Naive B cell (primary cell): Measurements from ENCODE around the gene CDC20. TPM values are rescaled to one million over a fixed set of nuclear protein-coding genes. Genes with fewer than 3 reads are reported as not detected.

ENCODE experiments used
- ATAC-seq, 2 donors: fragments of 150-1000 bp; cut with Tn5 transposase; 2 replicates each; pipeline ENCODE4 v1.10.0; 2021; ENCODE audit warnings: low read depth in 2 of 2, mild to moderate bottlenecking in 2 of 2, moderate library complexity in 2 of 2
- DNase-seq: peaks from one replicate; pipeline ENCODE4 v3.0.0; 2022
- H3K27ac Mint-ChIP-seq, 6 donors: one replicate each; pipeline ENCODE4 v1.8.0; 2020 to 2022; ENCODE audit warnings: mild to moderate bottlenecking in 6 of 6, mixed read lengths in 6 of 6, moderate library complexity in 5 of 6, inconsistent platforms in 2 of 6
- H3K27me3 Mint-ChIP-seq, 3 donors: one replicate each; pipeline ENCODE4 v1.8.0; 2021 to 2022; ENCODE audit warnings: mixed read lengths in 3 of 3, mild to moderate bottlenecking in 1 of 3
- H3K36me3 Mint-ChIP-seq, 2 donors: one replicate each; pipeline ENCODE4 v1.8.0; 2020 to 2022; ENCODE audit warnings: mixed read lengths in 2 of 2, inconsistent platforms in 1 of 2, mild to moderate bottlenecking in 1 of 2
- H3K4me1 Mint-ChIP-seq, 3 donors: one replicate each; pipeline ENCODE4 v1.8.0; 2020 to 2022; ENCODE audit warnings: mixed read lengths in 3 of 3, inconsistent platforms in 1 of 3, mild to moderate bottlenecking in 1 of 3, moderate library complexity in 1 of 3
- H3K4me3 Mint-ChIP-seq, 8 donors: one replicate each; pipeline ENCODE4 v1.8.0; 2020 to 2022; ENCODE audit warnings: mild to moderate bottlenecking in 8 of 8, mixed read lengths in 8 of 8, moderate library complexity in 8 of 8, inconsistent platforms in 2 of 8
- H3K9me3 Mint-ChIP-seq, 7 donors: one replicate each; pipeline ENCODE4 v1.8.0; 2020 to 2022; ENCODE audit warnings: mixed read lengths in 7 of 7, mild to moderate bottlenecking in 5 of 7, inconsistent platforms in 2 of 7, moderate library complexity in 1 of 7
- polyA plus RNA-seq, 6 donors: library from polyadenylated mRNA; unstranded; fragments of 300-500 nt; fragmentation: Illumina TruSeq; gene quantifications; one replicate each; pipeline ENCODE4 v1.2.3, GENCODE V29; 2021; ENCODE audit warnings: low read depth in 6 of 6

The CDC20 gene
- polyA plus RNA-seq, 6 donors from 2014 or later: 0.16 to 0.28 TPM; not detected in 4

DNA sequence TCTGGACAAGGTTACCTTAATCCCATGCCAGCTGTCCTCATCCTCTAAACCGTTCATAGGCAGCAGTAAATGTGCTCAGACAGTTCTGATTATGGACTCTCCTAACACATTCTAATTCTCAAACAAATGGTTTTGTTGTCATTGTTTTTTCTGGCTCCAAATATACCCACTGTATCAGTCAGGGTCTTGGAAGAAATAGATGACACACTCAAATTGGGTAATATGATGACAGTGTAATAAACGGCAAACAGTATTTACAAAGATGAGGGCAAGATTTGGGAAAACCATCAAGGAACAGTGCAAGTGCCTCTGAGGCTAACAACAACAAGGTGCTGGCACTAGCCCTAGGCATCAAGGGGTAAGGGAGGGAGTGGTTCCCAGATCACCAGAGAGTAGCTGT is 4.3 kb upstream of the CDC20 start:
- Mint-ChIP-seq H3K4me1 (peaks cover 18 to 20% (median 19%) of the 10 kb centered on the region in 3 donors), H3K36me3 (no peaks in the 10 kb centered on the region), H3K27me3 (no peaks in the 10 kb centered on the region), H3K4me3 (no peak overlapping the region), H3K9me3 (no peaks in the 10 kb centered on the region), H3K27ac (peak overlapping the region in 1 of 6 donors; percentile 31)
- no peak for ATAC-seq
- no peak for DNase-seq

DNA sequence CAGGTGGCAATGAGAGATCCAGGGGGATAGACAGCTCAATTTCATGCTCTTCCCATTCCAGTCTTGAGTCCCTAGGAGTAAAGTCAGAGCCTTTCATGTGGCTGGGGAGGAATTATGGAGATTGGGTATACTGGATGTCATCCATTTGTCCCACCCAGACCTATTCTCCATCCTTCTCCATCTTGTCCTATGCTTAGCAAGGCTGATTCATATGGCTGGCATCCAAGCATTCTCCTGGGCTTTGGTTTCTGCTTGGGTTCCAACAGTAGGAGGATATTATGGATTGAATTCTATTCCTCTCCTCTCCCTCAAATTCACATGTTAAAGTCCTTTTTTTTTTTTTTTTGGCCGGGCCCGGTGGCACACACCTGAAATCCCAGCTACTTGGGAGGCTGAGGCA is 3.8 kb upstream of the CDC20 start:
- Mint-ChIP-seq H3K4me1 (peaks cover 17 to 21% (median 18%) of the 10 kb centered on the region in 3 donors), H3K27ac (peak overlapping the region in 1 of 6 donors; percentile 31), H3K27me3 (no peaks in the 10 kb centered on the region), H3K4me3 (no peak overlapping the region), H3K9me3 (no peaks in the 10 kb centered on the region), H3K36me3 (no peaks in the 10 kb centered on the region)
- ATAC-seq (no peak), DNase-seq (no peak)

DNA sequence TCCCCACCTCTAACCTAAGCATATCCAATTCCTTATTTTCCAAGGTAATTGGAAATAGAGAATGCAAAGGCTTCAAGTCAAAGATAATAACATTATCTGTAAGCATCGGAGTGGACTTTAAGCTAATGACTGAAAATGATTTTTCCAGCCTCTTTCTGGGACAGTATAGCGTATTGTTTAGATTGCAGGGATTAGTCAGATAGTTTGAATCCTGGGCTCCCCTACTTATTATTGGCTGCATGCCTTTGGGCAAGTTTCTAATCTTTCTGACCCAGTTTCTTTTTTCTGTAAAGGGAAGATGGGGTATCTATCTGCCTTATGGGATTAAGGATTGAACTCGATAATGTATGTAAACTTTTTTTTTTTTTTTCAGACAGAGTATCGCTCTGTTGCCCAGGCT is 1.5 kb upstream of the CDC20 start:
- Mint-ChIP-seq H3K9me3 (no peaks in the 10 kb centered on the region), H3K36me3 (peaks cover 0 to 11% of the 10 kb centered on the region in 2 donors), H3K27me3 (no peaks in the 10 kb centered on the region), H3K4me3 (peak overlapping the region in 5 of 8 donors; percentile 20 to 96 (median 47)), H3K4me1 (peaks cover 13 to 22% (median 20%) of the 10 kb centered on the region in 3 donors), H3K27ac (no peak overlapping the region)
- DNase-seq (no peak), ATAC-seq (no peak)

DNA sequence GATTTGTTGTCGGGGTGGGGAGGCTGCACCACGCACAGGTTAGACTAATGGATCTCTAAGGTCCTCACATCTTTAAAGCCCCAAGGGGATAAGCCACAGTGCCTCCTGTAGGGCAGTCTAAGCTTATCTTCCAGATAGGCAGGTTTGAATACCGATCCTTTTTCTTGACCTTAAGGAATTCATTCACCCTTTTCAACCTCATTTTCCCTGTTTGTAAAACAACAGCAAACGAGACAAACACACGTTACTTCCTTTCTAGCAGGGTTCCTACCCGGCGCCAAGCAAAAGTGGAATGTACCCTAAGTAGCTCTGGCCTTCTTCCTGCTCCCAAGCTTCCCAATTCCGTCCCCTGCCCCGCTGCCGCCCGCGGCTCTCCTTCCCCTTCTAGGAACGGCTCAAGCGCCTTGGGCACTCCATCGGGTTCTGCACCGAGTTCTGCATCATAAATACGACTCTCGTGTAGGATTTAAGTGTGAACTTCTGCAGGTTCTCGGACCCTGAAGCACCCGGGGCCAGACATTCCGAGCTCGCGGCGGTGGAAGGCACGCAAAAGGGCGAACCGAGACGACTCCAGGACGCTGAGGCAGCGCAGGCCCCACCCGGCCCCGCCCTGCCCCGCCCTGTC is 548 bp upstream of the CDC20 start:
- Mint-ChIP-seq H3K4me3 (peak overlapping the region; percentile 80 to 96 (median 93)), H3K4me1 (peaks cover 13 to 22% (median 20%) of the 10 kb centered on the region in 3 donors), H3K27ac (peak overlapping the region in 5 of 6 donors; percentile 49 to 92 (median 88)), H3K9me3 (no peaks in the 10 kb centered on the region), H3K27me3 (no peaks in the 10 kb centered on the region), H3K36me3 (peaks cover 0 to 11% of the 10 kb centered on the region in 2 donors)
- DNase-seq (peak; percentile 12), ATAC-seq (peak; percentile 13 to 20)

DNA sequence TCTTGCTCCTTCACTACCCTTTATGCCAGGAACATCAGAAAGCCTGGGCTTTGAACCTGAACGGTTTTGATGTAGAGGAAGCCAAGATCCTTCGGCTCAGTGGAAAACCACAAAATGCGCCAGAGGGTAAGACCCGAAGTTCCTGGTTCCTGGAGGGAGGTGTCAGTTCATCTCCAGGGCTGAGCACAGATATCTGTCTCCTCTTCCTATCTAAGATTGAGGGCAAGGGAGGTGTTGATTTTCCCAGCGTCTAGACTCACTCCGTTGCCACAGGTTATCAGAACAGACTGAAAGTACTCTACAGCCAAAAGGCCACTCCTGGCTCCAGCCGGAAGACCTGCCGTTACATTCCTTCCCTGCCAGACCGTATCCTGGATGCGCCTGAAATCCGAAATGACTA is 915 bp downstream of the CDC20 start:
- DNase-seq (no peak), ATAC-seq (no peak)
- peak overlapping the region; percentile 35 to 96 (median 86) for H3K4me3 Mint-ChIP-seq
- peaks cover 9 to 19% of the 10 kb centered on the region in 2 donors for H3K36me3 Mint-ChIP-seq
- no peaks in the 10 kb centered on the region for H3K9me3 Mint-ChIP-seq
- H3K27ac Mint-ChIP-seq: peak overlapping the region in 1 of 6 donors; percentile 60
- H3K27me3 Mint-ChIP-seq: no peaks in the 10 kb centered on the region
- H3K4me1 Mint-ChIP-seq: peaks cover 13 to 29% (median 27%) of the 10 kb centered on the region in 3 donors

DNA sequence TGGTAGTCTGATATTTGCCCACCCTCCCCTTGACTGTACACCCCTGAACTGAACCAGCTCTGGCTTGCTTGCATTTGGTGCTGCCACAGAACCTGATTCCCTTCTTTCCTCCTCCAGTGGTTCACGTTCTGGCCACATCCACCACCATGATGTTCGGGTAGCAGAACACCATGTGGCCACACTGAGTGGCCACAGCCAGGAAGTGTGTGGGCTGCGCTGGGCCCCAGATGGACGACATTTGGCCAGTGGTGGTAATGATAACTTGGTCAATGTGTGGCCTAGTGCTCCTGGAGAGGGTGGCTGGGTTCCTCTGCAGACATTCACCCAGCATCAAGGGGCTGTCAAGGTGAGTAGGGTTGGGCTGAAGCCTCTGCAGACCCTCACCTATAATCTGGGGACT is 1.8 kb downstream of the CDC20 start:
- peaks cover 9 to 19% of the 10 kb centered on the region in 2 donors for H3K36me3 Mint-ChIP-seq
- no peak for DNase-seq
- no peaks in the 10 kb centered on the region for H3K27me3 Mint-ChIP-seq
- H3K4me3 Mint-ChIP-seq: peak overlapping the region in 6 of 8 donors; percentile 2 to 75 (median 47)
- peak overlapping the region in 2 of 6 donors; percentile 75 to 80 for H3K27ac Mint-ChIP-seq
- ATAC-seq: no peak
- peaks cover 20 to 37% (median 34%) of the 10 kb centered on the region in 3 donors for H3K4me1 Mint-ChIP-seq
- no peaks in the 10 kb centered on the region for H3K9me3 Mint-ChIP-seq

DNA sequence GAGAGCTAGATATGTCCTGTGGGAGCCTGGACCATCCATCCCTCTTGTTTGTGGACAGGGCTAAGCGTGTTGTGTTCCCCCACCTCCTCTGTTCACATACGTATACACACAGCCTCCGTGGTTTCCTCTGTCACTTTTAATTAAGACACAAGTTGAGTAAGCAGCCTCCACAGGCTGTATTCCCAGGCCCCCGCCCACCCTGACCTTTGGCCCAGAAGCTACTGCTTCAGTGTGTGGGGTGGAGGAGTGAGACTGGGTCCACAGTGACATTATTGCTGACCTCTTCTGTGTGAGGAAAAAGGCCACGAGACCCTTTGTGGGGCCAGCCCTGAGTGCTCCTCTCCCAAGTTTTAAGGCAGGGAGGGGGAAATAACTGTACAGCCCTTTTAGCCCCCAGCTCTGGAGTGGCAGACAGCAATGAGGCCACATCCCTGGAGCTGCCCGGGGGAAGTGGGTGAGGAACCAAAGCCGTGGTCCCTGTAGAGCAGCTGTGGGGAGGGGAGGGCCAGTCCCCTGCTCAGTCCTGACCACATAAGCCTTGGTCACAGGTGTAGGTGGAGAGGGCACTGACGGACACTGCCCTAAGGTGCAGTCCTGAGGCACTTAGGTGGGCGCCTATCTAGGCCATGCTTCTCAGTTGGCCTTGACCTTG is 4.6 kb downstream of the CDC20 start:
- Mint-ChIP-seq H3K36me3 (peaks cover 9 to 19% of the 10 kb centered on the region in 2 donors), H3K27me3 (no peaks in the 10 kb centered on the region), H3K4me3 (peak overlapping the region in 2 of 8 donors; percentile 71 to 86), H3K9me3 (no peaks in the 10 kb centered on the region), H3K4me1 (peaks cover 33 to 51% (median 43%) of the 10 kb centered on the region in 3 donors), H3K27ac (peak overlapping the region in 1 of 6 donors; percentile 87)
- DNase-seq (no peak), ATAC-seq (no peak)

DNA sequence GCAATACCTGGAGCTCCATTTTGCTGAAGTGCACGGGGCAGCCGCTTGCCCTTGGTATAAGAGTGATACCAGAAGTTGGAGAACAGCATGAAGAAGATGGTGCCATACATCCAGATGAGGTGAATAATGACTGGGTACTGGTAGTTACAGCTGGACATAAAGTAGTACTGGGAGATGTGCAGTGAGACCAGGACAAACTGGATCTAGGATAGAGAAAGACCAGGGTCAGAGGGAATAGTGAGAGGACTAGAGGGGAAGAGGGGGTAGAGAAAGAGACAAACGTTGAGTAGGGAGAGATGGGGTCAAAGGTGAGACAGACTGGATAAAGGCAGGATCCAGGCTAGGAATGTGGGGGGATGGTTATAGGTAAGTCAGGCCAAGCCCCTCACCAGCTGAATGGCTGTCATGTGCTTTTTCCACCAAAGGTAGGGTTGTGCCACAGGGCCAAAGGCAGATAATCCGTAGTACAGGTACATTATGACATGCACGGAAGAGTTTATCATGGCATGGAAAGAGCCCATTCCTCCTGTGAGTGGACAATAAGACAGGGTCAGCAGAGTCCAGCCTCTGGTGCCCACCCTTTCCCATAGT is 5.2 kb downstream of the CDC20 start:
- Mint-ChIP-seq H3K4me1 (peaks cover 33 to 50% (median 47%) of the 10 kb centered on the region in 3 donors), H3K9me3 (no peaks in the 10 kb centered on the region), H3K27me3 (no peaks in the 10 kb centered on the region), H3K4me3 (peak overlapping the region in 2 of 8 donors; percentile 71 to 86), H3K27ac (peak overlapping the region in 3 of 6 donors; percentile 29 to 87 (median 73)), H3K36me3 (peaks cover 9 to 19% of the 10 kb centered on the region in 2 donors)
- ATAC-seq (no peak), DNase-seq (no peak)

DNA sequence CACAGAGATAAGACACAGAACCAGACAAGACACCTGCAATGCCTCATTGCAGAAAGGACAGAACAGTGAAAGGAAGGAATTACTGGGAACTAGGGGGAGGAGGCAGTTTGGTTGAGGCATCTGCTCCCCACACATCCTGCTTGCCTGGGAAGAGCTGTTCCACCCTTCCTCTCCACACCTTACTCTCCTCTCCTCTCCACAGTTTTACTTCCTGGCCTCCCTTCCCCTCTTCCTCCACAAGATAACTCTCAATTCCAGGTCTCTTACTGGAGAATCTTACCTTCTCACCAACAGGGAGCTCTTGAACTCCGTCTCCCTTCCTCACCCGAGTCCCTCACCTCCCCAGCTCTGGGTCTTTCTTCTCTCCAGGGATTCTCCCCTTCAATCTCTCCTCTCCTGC is 6.9 kb downstream of the CDC20 start:
- H3K27ac Mint-ChIP-seq: peak overlapping the region in 5 of 6 donors; percentile 3 to 93 (median 82)
- ATAC-seq: no peak

DNA sequence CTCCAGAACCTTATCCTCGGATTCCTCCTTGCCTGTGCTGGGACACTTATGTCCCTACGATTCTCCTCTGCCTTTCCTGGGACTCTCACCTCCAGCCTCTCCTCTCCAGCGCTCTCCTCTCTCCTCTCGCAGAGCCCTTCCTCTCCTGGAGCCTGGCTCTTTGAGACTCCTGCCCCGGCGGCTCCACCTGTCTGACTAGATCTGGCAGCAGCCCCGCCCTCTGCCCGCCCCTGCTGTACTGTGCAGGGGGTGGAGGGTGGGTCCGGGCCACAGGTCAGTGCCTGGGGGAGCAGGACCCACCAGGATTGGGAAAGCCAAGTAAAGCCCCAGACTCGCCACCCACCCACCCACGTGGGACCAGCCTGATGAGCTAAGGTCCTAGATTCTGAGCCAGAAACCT is 7.4 kb downstream of the CDC20 start:
- no peaks in the 10 kb centered on the region for H3K27me3 Mint-ChIP-seq
- no peak for ATAC-seq
- no peak for DNase-seq
- peaks cover 39 to 53% (median 47%) of the 10 kb centered on the region in 3 donors for H3K4me1 Mint-ChIP-seq
- H3K9me3 Mint-ChIP-seq: no peaks in the 10 kb centered on the region
- H3K27ac Mint-ChIP-seq: peak overlapping the region in 4 of 6 donors; percentile 42 to 93 (median 86)
- peaks cover 9 to 18% of the 10 kb centered on the region in 2 donors for H3K36me3 Mint-ChIP-seq
- peak overlapping the region; percentile 52 to 93 (median 88) for H3K4me3 Mint-ChIP-seq

More for the DNA sequence above, 6.9 kb downstream of the CDC20 start:
- Mint-ChIP-seq H3K36me3 (peaks cover 9 to 19% of the 10 kb centered on the region in 2 donors), H3K9me3 (no peaks in the 10 kb centered on the region), H3K4me3 (peak overlapping the region; percentile 55 to 89 (median 73)), H3K27me3 (no peaks in the 10 kb centered on the region), H3K4me1 (peaks cover 34 to 49% (median 44%) of the 10 kb centered on the region in 3 donors)
- no peak for DNase-seq

DNA sequence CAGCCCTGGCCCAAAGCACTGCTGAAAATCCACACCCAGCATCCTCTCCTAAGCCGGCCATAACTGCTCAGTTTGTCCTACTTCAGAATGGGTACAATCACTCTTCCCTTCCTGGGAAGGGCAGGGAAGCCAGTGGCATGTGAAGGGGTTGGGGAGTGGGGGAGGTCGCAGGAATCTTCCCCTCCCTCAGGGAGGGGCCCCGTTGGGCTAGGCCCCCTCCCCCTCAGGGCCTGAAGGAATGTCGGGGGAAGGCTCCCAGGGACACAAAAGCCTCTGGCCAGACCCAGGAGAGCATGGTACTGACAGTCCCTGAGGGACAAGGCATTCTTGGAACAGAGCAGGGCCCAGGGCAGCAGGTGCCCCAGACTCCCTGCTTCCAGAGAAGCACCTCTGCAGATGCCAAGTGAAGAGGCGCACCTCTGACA is 7.8 kb downstream of the CDC20 start:
- H3K9me3 Mint-ChIP-seq: no peaks in the 10 kb centered on the region
- peak overlapping the region; percentile 84 to 93 (median 90) for H3K4me3 Mint-ChIP-seq
- peaks cover 9 to 14% of the 10 kb centered on the region in 2 donors for H3K36me3 Mint-ChIP-seq
- DNase-seq (no peak), ATAC-seq (no peak)
- H3K4me1 Mint-ChIP-seq: peaks cover 43 to 53% (median 47%) of the 10 kb centered on the region in 3 donors
- H3K27ac Mint-ChIP-seq: peak overlapping the region; percentile 69 to 92 (median 90)
- no peaks in the 10 kb centered on the region for H3K27me3 Mint-ChIP-seq

DNA sequence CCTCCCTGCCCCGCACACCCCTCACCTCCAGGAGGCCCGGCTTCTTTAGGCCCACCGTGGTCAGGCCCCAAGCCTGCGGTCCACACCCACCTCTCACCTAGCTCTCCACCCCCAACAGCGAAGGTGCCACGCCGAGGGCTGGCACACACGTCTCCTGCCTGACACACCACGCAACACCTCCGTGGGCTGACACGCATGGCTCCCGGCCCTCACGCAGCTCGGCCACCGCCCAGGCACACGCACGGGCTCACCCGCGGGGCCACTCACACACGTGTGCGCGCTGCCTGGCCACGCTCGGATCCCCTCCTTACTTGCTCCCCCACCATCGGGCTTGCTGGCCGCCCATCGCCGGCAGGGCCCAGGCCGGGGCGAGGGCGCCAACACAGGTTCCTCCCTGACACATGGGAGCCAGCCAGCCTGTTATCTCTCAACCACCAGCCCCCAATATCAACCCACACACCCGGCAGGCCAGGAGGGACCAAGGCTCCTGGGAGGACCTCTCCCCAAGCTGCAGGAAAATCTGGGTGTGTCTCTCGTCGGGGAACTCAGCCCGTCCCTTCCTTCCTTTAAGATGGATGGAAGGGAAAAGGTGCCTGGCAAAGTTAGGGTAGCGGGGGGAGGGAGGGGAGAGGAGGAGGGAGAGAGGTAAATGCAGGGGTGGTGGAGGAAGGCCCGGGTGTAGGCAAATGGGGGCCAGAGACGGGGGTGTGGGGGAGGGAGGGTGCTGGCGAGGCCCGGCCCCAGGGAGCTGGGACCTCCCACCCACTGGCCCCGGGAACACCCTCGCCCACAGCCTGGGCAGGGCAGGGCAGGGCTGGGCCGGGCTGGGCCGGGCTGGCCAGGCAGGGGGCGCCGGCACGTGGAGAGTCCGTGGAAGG is 8.5 kb downstream of the CDC20 start:
- Mint-ChIP-seq H3K27ac (peak overlapping the region; percentile 69 to 92 (median 90)), H3K27me3 (no peaks in the 10 kb centered on the region), H3K4me3 (peak overlapping the region; percentile 84 to 93 (median 90)), H3K9me3 (no peaks in the 10 kb centered on the region), H3K36me3 (peaks cover 8 to 9% of the 10 kb centered on the region in 2 donors), H3K4me1 (peaks cover 43 to 53% (median 47%) of the 10 kb centered on the region in 3 donors)
- DNase-seq (no peak), ATAC-seq (peak; percentile 19 to 20)
